DND-41 (cell line): Measurements from ENCODE around the gene DLG2.

ENCODE experiments used
- EZH2 ChIP-seq: IDR thresholded peaks from 3 replicates; pipeline ENCODE4 v1.6.1; 2012; ENCODE audit warnings: borderline replicate concordance, low read depth, mild to moderate bottlenecking, moderate library complexity, low read length, inconsistent platforms; ENCODE audit not compliant: severe bottlenecking
- TF ChIP-seq, protein P1 (sequence below): IDR thresholded peaks from 2 replicates; pipeline ENCODE4 v1.5.1; 2012; ENCODE audit warnings: borderline replicate concordance, low read length, moderate library complexity, mild to moderate bottlenecking; ENCODE audit not compliant: poor library complexity, severe bottlenecking; ENCODE audit errors: extremely low read depth

DNA sequence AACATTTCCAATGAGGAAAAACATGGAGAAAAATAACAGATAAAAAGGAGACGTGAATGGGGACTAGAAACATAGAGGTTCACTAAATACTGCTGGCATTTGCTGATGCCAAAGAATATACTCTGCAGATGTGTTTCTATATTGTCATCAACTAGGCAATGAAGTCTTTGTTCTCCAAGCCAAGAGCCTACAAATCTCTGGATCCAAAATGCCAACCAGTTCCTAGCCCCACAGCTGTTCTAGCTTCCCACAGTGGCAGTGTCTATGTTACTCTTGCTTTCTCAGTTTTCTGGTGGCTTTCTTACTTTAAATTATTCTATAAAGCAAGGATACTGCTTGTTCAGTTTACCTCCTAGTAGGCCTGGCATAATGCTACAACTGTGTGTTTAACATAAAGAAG is 1363.1 kb downstream of the DLG2 start:
- TF ChIP-seq, protein P1, sequence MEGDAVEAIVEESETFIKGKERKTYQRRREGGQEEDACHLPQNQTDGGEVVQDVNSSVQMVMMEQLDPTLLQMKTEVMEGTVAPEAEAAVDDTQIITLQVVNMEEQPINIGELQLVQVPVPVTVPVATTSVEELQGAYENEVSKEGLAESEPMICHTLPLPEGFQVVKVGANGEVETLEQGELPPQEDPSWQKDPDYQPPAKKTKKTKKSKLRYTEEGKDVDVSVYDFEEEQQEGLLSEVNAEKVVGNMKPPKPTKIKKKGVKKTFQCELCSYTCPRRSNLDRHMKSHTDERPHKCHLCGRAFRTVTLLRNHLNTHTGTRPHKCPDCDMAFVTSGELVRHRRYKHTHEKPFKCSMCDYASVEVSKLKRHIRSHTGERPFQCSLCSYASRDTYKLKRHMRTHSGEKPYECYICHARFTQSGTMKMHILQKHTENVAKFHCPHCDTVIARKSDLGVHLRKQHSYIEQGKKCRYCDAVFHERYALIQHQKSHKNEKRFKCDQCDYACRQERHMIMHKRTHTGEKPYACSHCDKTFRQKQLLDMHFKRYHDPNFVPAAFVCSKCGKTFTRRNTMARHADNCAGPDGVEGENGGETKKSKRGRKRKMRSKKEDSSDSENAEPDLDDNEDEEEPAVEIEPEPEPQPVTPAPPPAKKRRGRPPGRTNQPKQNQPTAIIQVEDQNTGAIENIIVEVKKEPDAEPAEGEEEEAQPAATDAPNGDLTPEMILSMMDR: no peak
- TF ChIP-seq EZH2: no peak
